HCT116 (cell line): ENCODE measurements around the gene TIMM10. TPM values are rescaled to one million over a fixed set of nuclear protein-coding genes. Genes with fewer than 3 reads are reported as not detected.

Experiments
- ATAC-seq: fragments of 200-7000 bp; cut with Tn5 transposase; 2 replicates; pipeline ENCODE4 v1.9.1; 2020; ENCODE audit warnings: mild to moderate bottlenecking, moderate library complexity
- BruUV-seq: library from RNA; stranded (reverse); fragments of 400-500 nt; replicated peaks from 2 replicates; lab custom pipeline; 2021; lab: Mats Ljungman, UMichigan
- CTCF ChIA-PET: fragments of 300-600 bp; sonication (Branson Sonifier 250); formaldehyde crosslinking; loops from one replicate; lab custom pipeline; 2021; ENCODE audit warnings: antibody characterized with exemption; lab: Charles Lee
- POLR2A ChIA-PET: fragments of 300-600, 350-600 bp; sonication (Branson Sonifier 250); formaldehyde crosslinking; loops from one replicate; lab custom pipeline; 2021; ENCODE audit warnings: antibody characterized with exemption; lab: Charles Lee
- RAD21 ChIA-PET, 2 experiments: fragments of 300-600 bp; sonication (Branson Sonifier 250); formaldehyde crosslinking; loops; one replicate each; lab custom pipeline; 2023; ENCODE audit warnings: low total read pairs in 2 of 2; ENCODE audit not compliant: uncharacterized antibody in 2 of 2, unreplicated experiment in 2 of 2, low non-redundant PET in 1 of 2; lab: Charles Lee
- DNase-seq: peaks from one replicate; pipeline ENCODE4 v3.0.0-alpha.2; 2010; ENCODE audit warnings: low read depth, low spot score
- H2AFZ ChIP-seq: fragments of 200-600 bp; shearing (Covaris generic), sonication (generic); 2 replicates; pipeline ENCODE4 v1.6.1; 2017; ENCODE audit warnings: low read depth, mixed run types, mixed read lengths, antibody characterized with exemption, low read length; ENCODE audit not compliant: poor library complexity, severe bottlenecking
- H3K27ac ChIP-seq: 2 replicates; pipeline ENCODE4 v1.5.1; 2012; ENCODE audit warnings: low read depth, low read length
- H3K27me3 ChIP-seq: fragments of 200-600 bp; sonication (generic); 2 replicates; pipeline ENCODE4 v1.6.1; 2016; ENCODE audit warnings: mixed run types, low read length, mixed read lengths; ENCODE audit not compliant: insufficient read depth
- H3K36me3 ChIP-seq, 2 experiments: fragments of 200-500 bp in 1 of 2; fragments of 200-600 bp in 1 of 2; sonication (Bioruptor generic) in 1 of 2; sonication (generic) in 1 of 2; 2 replicates each; pipeline versions ENCODE4 v1.5.1 to v1.6.1; 2014 to 2016; ENCODE audit warnings: low read length in 2 of 2, inconsistent platforms in 1 of 2, mixed read lengths in 1 of 2, mixed run types in 1 of 2; ENCODE audit not compliant: insufficient read depth in 2 of 2, control insufficient read depth in 1 of 2
- H3K4me1 ChIP-seq, 2 experiments: fragments of 200-600 bp in 1 of 2; sonication (generic) in 1 of 2; 2 replicates each; pipeline versions ENCODE4 v1.5.1 to v1.6.1; 2012 to 2017; ENCODE audit warnings: low read length in 2 of 2, inconsistent platforms in 1 of 2, mild to moderate bottlenecking in 1 of 2, mixed read lengths in 1 of 2, mixed run types in 1 of 2, moderate library complexity in 1 of 2; ENCODE audit not compliant: insufficient read depth in 2 of 2, control insufficient read depth in 1 of 2
- H3K4me2 ChIP-seq: fragments of 200-600 bp; sonication (generic); 2 replicates; pipeline ENCODE4 v1.6.1; 2017; ENCODE audit warnings: mixed run types, low read length, mixed read lengths
- H3K4me3 ChIP-seq, 2 experiments: fragments of 200-600 bp in 1 of 2; sonication (generic) in 1 of 2; replicated peaks in 1 of 2; 2 replicates each; pipeline ENCODE4 v1.5.1; 2011 to 2016; ENCODE audit warnings: low read length in 2 of 2, control low read depth in 1 of 2, low read depth in 1 of 2, mild to moderate bottlenecking in 1 of 2, mixed read lengths in 1 of 2, mixed run types in 1 of 2
- H3K79me2 ChIP-seq: fragments of 200-600 bp; sonication (generic); 2 replicates; pipeline ENCODE4 v1.6.1; 2017; ENCODE audit warnings: mild to moderate bottlenecking, mixed run types, low read length, moderate library complexity, mixed read lengths; ENCODE audit not compliant: insufficient read depth
- H3K9ac ChIP-seq: fragments of 200-600 bp; sonication (generic); 2 replicates; pipeline ENCODE4 v1.6.1; 2016; ENCODE audit warnings: low read length, mixed read lengths
- H3K9me2 ChIP-seq: fragments of 200-600 bp; sonication (generic), shearing (Covaris generic); 2 replicates; pipeline ENCODE4 v1.6.1; 2017; ENCODE audit warnings: mixed run types, mild to moderate bottlenecking, moderate library complexity; ENCODE audit not compliant: insufficient read depth
- H3K9me3 ChIP-seq, 2 experiments: fragments of 200-500 bp in 1 of 2; fragments of 200-600 bp in 1 of 2; sonication (Bioruptor generic) in 1 of 2; sonication (generic) in 1 of 2; 2 replicates each; pipeline ENCODE4 v1.6.1; 2014 to 2017; ENCODE audit warnings: low read length in 2 of 2, mixed read lengths in 2 of 2, inconsistent platforms in 1 of 2, low read depth in 1 of 2, mild to moderate bottlenecking in 1 of 2, mixed run types in 1 of 2, moderate library complexity in 1 of 2; ENCODE audit not compliant: control insufficient read depth in 1 of 2, insufficient read depth in 1 of 2
- H4K20me1 ChIP-seq: fragments of 200-600 bp; sonication (generic), shearing (Covaris generic); 2 replicates; pipeline ENCODE4 v1.6.1; 2017; ENCODE audit warnings: mixed run types, mild to moderate bottlenecking, moderate library complexity; ENCODE audit not compliant: insufficient read depth
- CBX3 ChIP-seq: IDR thresholded peaks from 2 replicates; pipeline ENCODE4 v1.6.1; 2012; ENCODE audit warnings: low read depth
- CEBPB ChIP-seq: IDR thresholded peaks from 2 replicates; pipeline ENCODE4 v1.6.1; 2012; ENCODE audit warnings: low read depth
- CTCF ChIP-seq, 3 experiments: fragments of 200-600 bp in 1 of 3; sonication (generic) in 1 of 3; IDR thresholded peaks in 2 of 3; conservative IDR thresholded peaks in 1 of 3; 2 replicates each; pipeline ENCODE4 v1.5.1; 2012 to 2017; ENCODE audit warnings: low read depth in 2 of 3, low read length in 2 of 3, antibody characterized with exemption in 1 of 3, borderline replicate concordance in 1 of 3, control low read depth in 1 of 3, mild to moderate bottlenecking in 1 of 3, mixed read lengths in 1 of 3, mixed run types in 1 of 3, moderate library complexity in 1 of 3; ENCODE audit not compliant: insufficient read depth in 1 of 3
- EGR1 ChIP-seq: IDR thresholded peaks from 2 replicates; pipeline ENCODE4 v1.6.1; 2012; ENCODE audit warnings: low read depth
- EZH2phosphoT487 ChIP-seq: fragments of 200-600 bp; IDR thresholded peaks from 2 replicates; pipeline ENCODE4 v1.6.1; 2018; ENCODE audit warnings: antibody characterized with exemption, borderline replicate concordance
- JUND ChIP-seq: IDR thresholded peaks from 2 replicates; pipeline ENCODE4 v1.6.1; 2012
- intact Hi-C: fragments of 100-400 bp; cut with micrococcal nuclease; formaldehyde crosslinking; loops from 2 replicates; pipeline ENCODE4 v1.10.0; 2022
- total RNA-seq: library from RNA; stranded (reverse); gene quantifications from one replicate; pipeline ENCODE4 v1.2.1, GENCODE V29; 2021; ENCODE audit not compliant: unreplicated experiment

TIMM10 gene
- total RNA-seq, 1 experiment from 2014 or later = 65.6 TPM

DNA sequence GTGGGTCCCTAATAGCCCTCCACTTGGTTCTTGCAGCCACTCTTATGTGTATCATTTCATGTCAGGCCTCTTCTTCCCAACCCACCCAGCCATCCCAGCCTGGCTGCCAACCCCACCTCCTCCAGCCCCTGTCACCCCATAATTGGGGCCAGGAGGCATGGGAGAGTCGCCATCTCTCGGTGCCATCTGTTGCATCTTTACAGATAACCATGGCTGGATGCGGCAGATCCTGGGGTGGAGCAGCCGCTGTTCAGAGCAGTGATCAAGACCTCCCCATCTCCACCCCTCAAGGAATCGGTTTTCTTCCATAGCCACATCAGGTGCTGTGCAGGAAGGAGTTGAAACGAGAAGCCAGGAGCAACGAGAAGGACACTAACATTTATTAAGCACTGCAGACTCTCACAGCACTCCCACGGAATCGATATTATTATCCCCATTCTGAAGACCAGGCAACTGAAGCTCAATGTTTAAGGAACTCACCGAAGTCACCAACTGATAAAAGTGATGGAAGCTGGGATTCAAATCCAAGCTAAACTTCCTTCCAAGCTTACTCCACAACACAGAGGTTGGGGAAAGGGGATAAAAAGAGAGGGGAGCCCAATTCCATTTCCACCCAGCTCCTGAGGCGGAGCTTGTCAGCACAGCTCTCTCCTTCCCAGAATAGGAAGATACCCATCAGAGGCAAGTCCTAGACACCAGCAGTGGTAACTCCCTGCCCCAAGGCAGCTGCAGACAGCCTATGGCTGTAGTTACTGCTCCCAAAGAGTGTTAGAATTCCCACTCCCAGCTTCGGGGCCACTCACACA, 17.7 kb downstream of the TIMM10 start:
- H3K4me2 ChIP-seq = no peak overlapping the region
- no peak overlapping the region for H3K9ac ChIP-seq
- no peaks in the 10 kb centered on the region for H4K20me1 ChIP-seq
- no peaks in the 10 kb centered on the region for H3K27me3 ChIP-seq
- CTCF ChIA-PET = interaction anchor here (1.2 to 1.3 kb wide), 2 partner anchors 19 to 129 kb away, joined by 4 to 7 read pairs; no protein-coding TSS in a partner anchor
- ATAC-seq (no peak), DNase-seq (no peak)
- H3K9me3 ChIP-seq = no peaks in the 10 kb centered on the region
- no peaks in the 10 kb centered on the region for H3K79me2 ChIP-seq
- no peak overlapping the region for H3K27ac ChIP-seq
- H3K4me3 ChIP-seq = no peak overlapping the region
- intact Hi-C loops = no loop called here
- no peaks in the 10 kb centered on the region for H3K9me2 ChIP-seq
- no TSS peak for BruUV-seq
- POLR2A ChIA-PET = no interaction called here
- H2AFZ ChIP-seq = no peak overlapping the region
- no peaks in the 10 kb centered on the region for H3K36me3 ChIP-seq
- TF ChIP-seq EZH2phosphoT487 = no peak
- no peak for TF ChIP-seq EGR1
- TF ChIP-seq JUND = no peak
- no peak for TF ChIP-seq CBX3
- no peak for TF ChIP-seq CEBPB
- no peak for TF ChIP-seq CTCF (IDR thresholded peaks at IDR 0.05 in 2 of 3, conservative IDR thresholded peaks at IDR 0.05 in 1 of 3; ENCODE audit: borderline replicate concordance in 1 of 3, insufficient read depth in 1 of 3, low read depth in 2 of 3, low read length in 2 of 3)
- peaks cover 3 to 15% of the 10 kb centered on the region in 2 experiments; a peak in 3 of 4 replicates for H3K4me1 ChIP-seq
- RAD21 ChIA-PET = no interaction called here
